RWPE2 (cell line): Measurements from ENCODE around the gene HTR4.

ENCODE experiments used
- ATAC-seq: fragments of 200-7000 bp; cut with Tn5 transposase; 3 replicates; pipeline ENCODE4 v1.9.1; 2021; ENCODE audit warnings: low read depth
- DNase-seq: peaks from one replicate; pipeline ENCODE4 v3.0.0-alpha.2; 2020; ENCODE audit warnings: low spot score
- H3K27ac ChIP-seq: fragments of 450-650 bp; 2 replicates; pipeline ENCODE4 v1.5.1; 2017; ENCODE audit warnings: mild to moderate bottlenecking; ENCODE audit not compliant: poor library complexity, severe bottlenecking
- H3K27me3 ChIP-seq: fragments of 250-450 bp; sonication (Bioruptor Pico); 2 replicates; pipeline ENCODE4 v1.5.1; 2021; ENCODE audit warnings: mild to moderate bottlenecking, moderate library complexity; ENCODE audit not compliant: insufficient read depth, poor library complexity, severe bottlenecking
- H3K36me3 ChIP-seq: fragments of 250-450 bp; sonication (Bioruptor Pico); 2 replicates; pipeline ENCODE4 v1.5.1; 2020; ENCODE audit warnings: low read depth, mild to moderate bottlenecking, moderate library complexity
- H3K4me1 ChIP-seq: fragments of 250-450 bp; sonication (Bioruptor Pico); 2 replicates; pipeline ENCODE4 v1.5.1; 2021; ENCODE audit warnings: mild to moderate bottlenecking, moderate library complexity; ENCODE audit not compliant: insufficient read depth, poor library complexity, severe bottlenecking
- H3K4me3 ChIP-seq: fragments of 250-450 bp; sonication (Bioruptor Pico); 2 replicates; pipeline ENCODE4 v1.5.1; 2021; ENCODE audit warnings: mild to moderate bottlenecking, moderate library complexity; ENCODE audit not compliant: severe bottlenecking
- H3K9me3 ChIP-seq: fragments of 250-450 bp; sonication (Bioruptor Pico); 2 replicates; pipeline ENCODE4 v1.5.1; 2021; ENCODE audit warnings: mild to moderate bottlenecking, moderate library complexity; ENCODE audit not compliant: severe bottlenecking
- TF ChIP-seq, protein P1 (sequence below): fragments of 450-650 bp; IDR thresholded peaks from one replicate; pipeline ENCODE4 v1.5.1; 2017; ENCODE audit warnings: mild to moderate bottlenecking, moderate library complexity; ENCODE audit not compliant: poor library complexity, severe bottlenecking

The HTR4 gene

DNA sequence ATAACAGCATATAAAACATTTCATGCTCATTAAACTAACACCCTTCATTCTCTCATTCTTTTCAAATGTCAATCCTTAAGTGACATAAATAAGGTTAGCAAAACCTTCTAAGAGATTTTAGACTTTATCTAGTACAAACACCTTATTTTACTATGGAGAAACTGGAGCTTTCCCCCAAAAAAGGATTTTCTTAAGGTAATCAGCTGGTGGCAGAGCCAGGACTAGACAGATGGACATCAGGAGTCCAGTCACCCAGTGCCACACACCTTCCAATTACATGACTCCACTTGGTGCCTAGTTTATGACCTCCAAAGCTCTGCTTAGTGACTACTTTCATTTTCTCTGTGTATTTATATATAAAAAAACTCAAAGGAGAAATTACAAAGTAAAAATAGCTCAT is 70.2 kb downstream of the HTR4 start:
- ATAC-seq (no peak), DNase-seq (no peak)
- Histone ChIP-seq H3K9me3 (no peaks in the 10 kb centered on the region), H3K4me1 (peaks cover 7% of the 10 kb centered on the region), H3K27ac (no peak overlapping the region), H3K4me3 (no peak overlapping the region), H3K27me3 (no peaks in the 10 kb centered on the region), H3K36me3 (no peaks in the 10 kb centered on the region)
- TF ChIP-seq, protein P1, sequence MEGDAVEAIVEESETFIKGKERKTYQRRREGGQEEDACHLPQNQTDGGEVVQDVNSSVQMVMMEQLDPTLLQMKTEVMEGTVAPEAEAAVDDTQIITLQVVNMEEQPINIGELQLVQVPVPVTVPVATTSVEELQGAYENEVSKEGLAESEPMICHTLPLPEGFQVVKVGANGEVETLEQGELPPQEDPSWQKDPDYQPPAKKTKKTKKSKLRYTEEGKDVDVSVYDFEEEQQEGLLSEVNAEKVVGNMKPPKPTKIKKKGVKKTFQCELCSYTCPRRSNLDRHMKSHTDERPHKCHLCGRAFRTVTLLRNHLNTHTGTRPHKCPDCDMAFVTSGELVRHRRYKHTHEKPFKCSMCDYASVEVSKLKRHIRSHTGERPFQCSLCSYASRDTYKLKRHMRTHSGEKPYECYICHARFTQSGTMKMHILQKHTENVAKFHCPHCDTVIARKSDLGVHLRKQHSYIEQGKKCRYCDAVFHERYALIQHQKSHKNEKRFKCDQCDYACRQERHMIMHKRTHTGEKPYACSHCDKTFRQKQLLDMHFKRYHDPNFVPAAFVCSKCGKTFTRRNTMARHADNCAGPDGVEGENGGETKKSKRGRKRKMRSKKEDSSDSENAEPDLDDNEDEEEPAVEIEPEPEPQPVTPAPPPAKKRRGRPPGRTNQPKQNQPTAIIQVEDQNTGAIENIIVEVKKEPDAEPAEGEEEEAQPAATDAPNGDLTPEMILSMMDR, result no peak

- DNase-seq, result no peak
- Histone ChIP-seq H3K4me3 (no peak overlapping the region), H3K36me3 (no peaks in the 10 kb centered on the region), H3K9me3 (no peaks in the 10 kb centered on the region), H3K27ac (no peak overlapping the region), H3K4me1 (peaks cover 7% of the 10 kb centered on the region), H3K27me3 (no peaks in the 10 kb centered on the region)
- ATAC-seq, result peak; percentile 92
- TF ChIP-seq, protein P1, result no peak
Measured at GRCh38 chr5:148583421-148583965, 70.8 kb downstream of the HTR4 start.

- DNase-seq (no peak), ATAC-seq (no peak)
- Histone ChIP-seq H3K4me1 (no peaks in the 10 kb centered on the region), H3K9me3 (no peaks in the 10 kb centered on the region), H3K27me3 (no peaks in the 10 kb centered on the region), H3K36me3 (no peaks in the 10 kb centered on the region), H3K27ac (no peak overlapping the region), H3K4me3 (no peak overlapping the region)
- TF ChIP-seq, protein P1, result no peak
Measured at GRCh38 chr5:148574167-148574566, 80.2 kb downstream of the HTR4 start.

DNA sequence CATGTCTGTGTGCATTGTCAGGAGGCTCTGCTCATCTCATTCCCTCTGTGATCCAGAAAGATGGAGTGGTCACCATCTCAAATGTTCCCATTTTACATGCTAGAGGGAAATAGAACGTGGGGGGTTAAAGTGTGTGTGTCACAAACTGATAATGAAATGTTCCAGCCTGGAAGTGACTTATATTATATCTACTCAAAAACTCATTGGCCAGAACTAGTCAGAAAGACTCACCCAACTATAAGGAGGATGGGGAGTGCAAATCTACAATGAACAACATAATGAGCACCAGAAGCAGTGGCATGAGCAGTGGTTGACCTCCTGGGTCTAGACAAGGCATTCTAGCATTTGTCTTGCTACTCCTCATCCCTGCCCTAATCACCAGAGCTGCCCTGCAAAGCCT is 81.0 kb downstream of the HTR4 start:
- H3K27ac ChIP-seq, result no peak overlapping the region
- no peaks in the 10 kb centered on the region for H3K27me3 ChIP-seq
- no peaks in the 10 kb centered on the region for H3K36me3 ChIP-seq
- no peak for ATAC-seq
- no peak overlapping the region for H3K4me3 ChIP-seq
- DNase-seq, result no peak
- no peaks in the 10 kb centered on the region for H3K4me1 ChIP-seq
- TF ChIP-seq, protein P1, result no peak
- H3K9me3 ChIP-seq, result no peaks in the 10 kb centered on the region

DNA sequence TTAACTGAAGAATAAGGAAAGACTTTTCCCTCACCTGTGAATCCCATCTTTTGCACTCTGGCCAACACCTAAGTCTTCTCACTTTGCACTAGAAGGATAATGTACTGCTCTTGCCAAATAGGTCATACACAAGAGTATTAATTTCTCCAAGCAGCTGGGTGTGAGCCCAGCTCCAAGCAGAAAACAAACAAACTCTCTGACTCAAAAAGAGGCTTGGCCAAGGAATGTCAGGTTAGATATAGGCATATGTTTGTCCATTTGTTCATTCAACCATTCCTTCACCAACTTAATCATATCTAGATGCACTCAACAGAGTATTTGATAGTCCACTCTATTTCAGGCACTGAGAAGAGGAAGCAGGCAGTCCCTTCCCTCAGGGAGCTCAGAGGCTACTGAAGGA is 84.4 kb downstream of the HTR4 start:
- TF ChIP-seq, protein P1, result no peak
- no peak for DNase-seq
- no peaks in the 10 kb centered on the region for H3K4me1 ChIP-seq

More for the DNA sequence above, 84.4 kb downstream of the HTR4 start:
- ATAC-seq, result peak; percentile 87
- Histone ChIP-seq H3K36me3 (no peaks in the 10 kb centered on the region), H3K27me3 (peaks cover 6% of the 10 kb centered on the region), H3K27ac (no peak overlapping the region), H3K4me3 (no peak overlapping the region), H3K9me3 (no peaks in the 10 kb centered on the region)
